Fibroblast of the conjunctiva (primary cell): ENCODE results near the gene NR2C1.

Source experiments
- DNase-seq: peaks from one replicate; pipeline ENCODE4 v3.0.0-alpha.2; 2010; ENCODE audit warnings: low read depth

NR2C1 gene

DNA sequence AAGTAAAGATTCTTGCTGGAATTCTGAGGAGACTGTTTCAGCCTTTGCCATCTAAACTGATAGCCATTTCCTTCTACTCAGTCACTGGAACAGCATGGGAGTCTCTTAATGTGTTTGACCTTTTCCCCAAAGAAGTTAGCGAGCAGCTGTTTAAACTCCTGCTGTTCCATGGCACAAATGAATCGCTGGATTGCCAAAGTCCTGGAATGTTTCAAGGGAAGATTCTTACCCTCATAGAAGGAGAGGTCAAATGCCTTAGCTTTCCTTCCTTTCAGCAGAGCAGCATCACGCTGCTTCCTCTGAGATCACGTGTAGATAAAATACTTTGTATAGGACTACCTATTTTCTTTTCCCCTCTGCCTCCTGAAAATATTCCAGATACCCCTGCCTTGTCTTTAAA is 10.5 kb upstream of the NR2C1 start:
- peak; percentile 31 for DNase-seq

DNA sequence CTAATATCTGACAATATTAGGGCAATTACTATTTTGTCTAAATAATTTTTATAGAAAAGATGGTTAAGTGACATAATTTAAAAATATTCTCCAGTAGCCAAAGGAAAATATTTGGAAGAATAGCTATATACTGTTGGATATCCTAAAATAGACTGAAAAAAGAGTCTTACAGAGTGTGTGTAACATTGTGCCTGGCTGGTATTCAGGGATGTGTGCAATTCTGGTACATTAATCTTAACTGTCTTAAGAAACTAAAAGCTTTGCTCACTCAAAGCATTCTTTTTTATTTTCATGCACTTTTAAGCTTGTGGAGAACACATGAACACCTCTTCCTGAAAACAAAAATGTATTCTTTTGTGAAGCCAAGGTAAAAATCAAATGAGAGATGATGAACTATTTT is 10.1 kb upstream of the NR2C1 start:
- no peak for DNase-seq

DNA sequence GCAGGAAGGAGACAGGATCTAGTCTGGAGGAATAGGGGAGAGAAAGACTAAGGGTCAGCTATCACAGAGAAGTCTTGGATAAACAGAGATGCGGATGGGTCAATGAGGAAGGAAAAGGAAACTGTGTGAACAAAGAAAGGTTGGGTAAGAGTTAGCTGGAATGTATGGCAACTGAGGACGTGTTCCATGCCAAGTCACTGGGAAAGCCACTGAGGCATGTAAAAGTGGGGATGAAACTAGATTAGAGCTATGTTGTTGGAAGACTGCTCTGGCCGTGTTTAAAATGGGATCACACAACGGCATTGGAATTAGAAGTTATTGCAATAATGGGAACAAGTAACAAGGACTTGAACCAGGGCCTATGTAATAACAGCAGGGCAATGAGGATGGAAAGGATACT is 3.9 kb upstream of the NR2C1 start:
- no peak for DNase-seq

DNA sequence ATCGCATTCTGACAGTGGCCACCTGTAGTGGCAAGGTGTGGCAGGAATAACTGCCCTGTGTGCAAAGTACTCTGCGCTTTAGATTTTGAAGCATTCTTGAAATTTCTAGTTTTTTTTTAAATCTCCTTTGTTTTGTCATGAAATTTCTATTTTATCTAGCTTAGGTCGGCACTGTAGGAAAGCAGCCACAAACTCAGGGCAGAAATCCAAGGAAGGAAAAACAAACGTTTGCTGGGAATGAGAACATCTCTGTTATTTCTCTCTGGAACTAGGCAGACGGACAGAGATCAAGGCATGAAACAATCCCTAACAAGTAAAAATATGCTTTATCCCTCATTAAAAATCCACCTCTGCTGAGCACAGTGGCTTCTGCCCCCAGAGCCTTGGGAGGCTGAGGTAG is 1.3 kb upstream of the NR2C1 start:
- DNase-seq, result no peak

DNA sequence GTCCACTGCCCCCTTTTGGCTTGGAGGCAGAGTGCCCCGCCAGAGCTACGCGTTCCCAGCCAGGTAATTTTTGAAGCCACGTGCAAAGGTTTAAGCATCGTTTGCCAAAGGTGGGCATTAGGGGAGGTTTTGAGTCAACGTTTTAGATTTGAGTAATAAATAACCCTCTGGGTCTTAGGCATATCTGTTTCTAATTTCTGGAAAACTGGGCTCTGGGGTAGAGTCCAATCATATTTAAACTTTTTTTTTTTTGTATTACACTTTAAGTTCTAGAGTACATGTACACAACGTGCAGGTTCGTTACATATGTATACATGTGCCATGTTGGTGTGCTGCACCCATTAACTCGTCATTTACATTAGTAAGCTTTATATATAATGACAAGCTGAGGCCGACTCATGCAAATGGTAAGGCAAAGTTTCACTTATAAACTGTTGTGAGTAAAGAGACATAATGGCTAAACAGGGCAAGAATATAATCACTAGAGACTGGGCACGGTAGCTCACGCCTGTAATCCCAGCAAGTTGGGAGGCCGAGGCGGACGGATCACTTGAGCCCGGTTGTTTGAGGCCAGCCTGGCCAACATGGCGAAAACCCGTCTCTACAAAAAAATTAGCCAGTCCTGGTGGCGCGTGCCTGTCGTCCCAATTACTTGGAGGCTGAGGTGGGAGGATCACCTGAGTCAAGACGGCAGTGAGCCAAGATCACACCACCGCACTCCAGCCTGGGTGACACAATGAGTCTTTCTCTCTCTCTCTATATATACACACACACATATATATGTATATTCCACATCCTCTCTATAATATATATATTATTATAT is 491 bp upstream of the NR2C1 start:
- DNase-seq, result no peak

DNA sequence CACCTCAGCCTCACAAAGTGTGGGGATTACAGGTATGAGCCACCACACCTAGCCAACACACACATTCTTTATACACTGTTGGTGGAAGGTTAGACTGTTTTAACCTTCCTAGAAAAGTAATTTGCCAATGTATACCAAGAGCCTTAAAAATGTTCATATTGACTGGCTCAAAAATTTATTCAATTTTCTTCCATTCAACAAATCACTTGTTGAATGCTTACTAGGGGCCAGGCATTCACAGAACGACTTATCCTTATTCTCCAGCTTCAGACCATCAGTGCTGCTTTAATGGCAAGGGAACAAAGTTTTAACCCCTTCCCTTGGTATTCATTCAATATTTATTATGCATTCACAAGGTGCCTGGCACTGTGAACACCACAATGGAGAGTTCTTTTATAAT is 3.0 kb downstream of the NR2C1 start:
- DNase-seq, result no peak

DNA sequence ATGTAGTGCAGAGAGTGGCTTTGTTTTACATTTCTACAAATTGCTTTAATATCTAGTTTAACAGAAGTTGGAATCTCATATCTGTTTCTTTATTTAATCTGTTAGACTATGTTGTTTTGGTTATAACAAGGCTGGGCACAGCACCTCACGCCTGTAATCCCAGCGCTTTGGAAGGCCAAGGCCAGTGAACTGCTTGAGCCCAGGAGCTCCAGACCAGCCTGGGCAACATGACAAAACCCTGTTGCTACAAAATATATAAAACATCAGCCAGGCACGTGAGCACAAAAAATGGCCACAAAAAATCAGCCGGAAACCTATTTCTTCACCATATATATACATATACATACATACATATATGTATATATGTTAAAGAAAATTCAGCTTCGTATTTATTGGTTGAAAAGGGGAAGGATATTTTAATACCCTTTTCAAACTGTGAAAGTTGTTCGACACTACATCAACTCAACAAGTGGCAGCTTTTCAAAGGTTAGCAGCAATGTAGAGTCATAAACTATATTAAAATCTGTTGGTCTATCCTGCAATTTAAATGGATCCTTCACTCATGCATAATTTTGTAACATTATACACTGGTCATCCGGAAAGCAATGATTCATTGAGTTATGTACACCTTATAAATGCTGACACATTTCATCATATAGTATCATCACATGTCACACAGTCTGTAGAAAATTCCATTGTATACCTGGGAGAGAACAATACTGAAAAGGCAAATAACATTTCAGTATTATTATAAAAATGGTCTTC is 7.1 kb downstream of the NR2C1 start:
- DNase-seq, result no peak

DNA sequence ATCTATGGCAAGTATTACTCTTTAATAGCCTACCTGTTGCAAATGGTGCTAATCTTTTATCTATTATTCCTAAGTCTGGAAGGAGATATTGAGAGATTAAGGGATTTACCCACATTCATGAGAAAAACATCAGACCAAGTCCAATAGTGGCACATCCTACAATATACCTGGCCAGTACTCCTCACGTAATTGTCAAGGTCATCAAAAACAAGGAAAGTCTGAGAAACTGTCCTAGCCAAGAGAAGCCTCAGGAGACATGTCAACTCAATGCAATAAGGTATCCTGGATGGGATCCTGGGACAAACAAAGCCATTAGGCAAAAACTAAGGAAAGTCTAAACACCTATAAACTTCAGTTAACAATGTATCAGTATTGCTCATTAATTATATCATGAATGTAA is 12.5 kb downstream of the NR2C1 start:
- no peak for DNase-seq

DNA sequence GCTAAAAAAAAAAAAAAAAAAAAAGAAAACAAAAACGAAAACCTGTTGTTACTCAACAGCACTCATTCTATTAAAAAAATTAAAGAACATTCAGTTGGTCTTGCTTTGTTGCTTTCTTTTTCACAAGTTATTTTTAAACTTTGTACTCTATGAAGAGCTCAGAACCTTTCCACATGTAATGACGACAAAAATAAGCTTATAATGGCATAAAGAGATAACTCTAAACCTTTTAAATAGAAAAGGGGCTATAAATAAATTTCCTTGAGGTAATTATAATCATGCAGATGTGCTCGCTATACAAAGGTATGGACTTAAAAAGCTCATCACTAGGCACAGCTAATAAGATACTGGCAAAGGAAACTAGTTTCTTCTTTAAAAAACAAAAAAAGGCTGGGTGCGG is 13.4 kb downstream of the NR2C1 start:
- DNase-seq, result no peak

DNA sequence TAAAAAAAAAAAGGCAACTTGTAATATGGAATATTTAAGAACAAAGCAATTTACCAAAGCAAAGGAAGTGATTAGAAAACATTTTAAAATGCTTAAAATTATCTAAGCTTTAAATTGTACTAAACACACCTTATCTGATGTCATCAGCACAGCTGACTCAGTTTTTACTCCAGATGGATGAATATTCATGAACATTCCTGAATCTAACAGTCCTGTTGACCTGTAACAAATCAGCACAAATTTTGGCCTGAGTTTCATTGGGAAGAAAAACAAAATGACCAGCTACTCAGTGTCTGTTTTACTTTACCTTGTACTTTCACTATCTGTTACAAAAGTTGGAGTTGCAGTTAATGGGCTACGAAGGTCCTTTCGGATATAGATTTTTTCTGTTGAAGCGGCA is 16.0 kb downstream of the NR2C1 start:
- DNase-seq, result no peak

DNA sequence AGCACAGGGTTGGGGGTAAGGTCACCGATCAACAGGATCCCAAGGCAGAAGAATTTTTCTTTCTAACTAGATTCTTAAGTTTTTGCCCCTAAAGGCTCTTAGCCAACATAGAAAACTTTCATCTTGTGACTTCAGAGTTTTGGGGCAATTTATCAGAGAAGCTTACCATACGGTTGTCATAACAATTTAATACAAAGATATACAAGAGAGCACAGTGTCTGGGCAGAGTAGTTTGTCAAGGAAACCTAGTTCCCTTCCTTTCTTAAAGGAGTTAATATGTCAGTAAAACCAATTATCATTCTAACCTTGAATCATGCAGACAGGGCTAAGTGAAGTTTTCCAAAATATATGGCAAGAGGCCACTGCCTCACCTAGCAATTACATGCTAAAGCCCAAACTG is 18.4 kb downstream of the NR2C1 start:
- no peak for DNase-seq

DNA sequence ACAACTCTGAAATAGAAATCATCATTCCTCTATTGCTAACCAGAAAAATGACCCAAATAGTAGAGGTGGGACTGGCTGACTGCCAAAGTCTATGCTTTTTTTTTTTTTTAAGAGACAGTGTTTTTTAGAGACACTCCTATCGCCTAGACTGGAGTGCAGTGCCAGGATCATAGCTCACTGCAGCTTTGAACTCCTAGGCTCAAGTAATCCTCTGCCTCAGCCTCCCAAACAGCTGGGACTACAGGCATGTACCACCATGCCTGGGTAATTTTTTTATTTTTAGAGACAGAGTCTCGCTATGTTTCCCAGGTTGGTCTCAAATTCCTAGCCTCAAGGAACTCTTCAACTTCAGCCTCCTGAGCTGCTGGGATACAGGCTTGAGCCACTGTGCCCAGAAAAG is 19.2 kb downstream of the NR2C1 start:
- DNase-seq, result no peak

DNA sequence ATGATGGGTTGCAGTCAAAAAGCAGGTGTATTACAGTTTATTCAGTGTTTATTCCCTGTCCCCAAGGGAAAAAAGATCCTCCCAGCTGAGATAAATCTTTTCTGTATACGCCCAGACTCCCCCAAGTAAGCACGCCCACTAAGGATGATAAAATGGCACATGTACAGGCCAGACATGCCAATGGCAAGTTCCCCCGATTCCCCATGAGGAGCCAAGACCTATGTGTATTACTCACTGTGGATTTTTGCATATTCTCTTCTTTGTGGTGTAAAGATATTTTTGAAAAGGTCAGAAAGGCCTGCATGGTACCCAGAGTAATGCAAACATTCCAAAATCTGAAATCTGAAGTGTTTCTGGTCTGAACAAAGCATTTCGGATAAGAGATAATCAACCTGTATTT is 22.2 kb downstream of the NR2C1 start:
- DNase-seq, result no peak

DNA sequence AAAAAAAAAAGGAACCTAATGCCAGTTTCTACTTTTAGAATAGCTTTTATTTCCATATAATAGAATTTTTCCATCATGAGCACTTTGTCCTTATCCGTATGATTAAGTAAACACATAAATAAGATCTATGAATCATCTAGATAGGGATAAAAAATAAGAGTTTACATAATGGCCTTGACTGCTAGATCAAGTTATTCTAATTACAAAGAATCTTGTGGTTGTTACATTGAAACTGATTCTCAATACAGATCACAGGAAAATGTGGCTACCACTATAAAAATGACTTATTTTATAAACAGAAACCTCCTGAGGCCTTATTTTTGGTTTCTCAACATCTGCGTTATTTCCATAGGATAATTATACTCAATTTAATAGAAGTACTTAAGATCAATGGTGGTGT is 35.5 kb downstream of the NR2C1 start:
- no peak for DNase-seq

DNA sequence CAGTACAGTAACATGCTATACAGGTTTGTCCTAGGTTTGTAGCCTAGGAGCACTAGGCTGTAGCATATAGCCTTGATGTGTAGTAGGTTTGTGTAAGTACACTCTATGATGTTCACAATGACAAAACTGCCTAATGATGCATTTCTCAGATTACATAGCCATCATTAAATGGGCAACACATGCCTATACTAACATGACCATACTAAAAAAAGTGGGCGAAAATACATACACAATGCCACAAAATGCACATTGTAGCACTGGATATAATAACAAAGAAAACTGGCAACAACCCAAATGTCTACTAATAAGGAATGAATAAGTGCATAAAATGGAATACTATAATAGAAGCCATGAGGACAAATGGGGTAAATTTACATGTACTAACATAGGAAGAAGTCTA is 38.7 kb downstream of the NR2C1 start:
- no peak for DNase-seq

DNA sequence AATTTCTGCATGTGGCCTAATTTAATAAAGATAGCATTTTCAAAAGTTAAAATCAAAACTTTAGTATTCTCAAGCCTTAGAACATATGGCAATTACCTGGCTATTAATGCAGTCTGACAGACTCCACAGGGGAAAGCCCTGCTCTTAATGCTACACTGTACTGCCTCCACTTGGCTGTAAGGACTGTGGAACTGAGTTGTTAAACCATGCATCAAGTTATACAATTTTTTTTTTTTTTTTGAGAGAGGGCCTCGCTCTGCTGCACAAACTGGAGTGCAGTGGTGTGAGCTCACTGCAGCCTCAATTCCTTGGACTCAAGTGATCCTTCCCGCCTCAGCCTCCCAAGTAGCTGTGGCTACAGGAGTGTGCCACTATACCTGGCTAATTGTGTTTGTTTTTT is 50.9 kb downstream of the NR2C1 start:
- no peak for DNase-seq

DNA sequence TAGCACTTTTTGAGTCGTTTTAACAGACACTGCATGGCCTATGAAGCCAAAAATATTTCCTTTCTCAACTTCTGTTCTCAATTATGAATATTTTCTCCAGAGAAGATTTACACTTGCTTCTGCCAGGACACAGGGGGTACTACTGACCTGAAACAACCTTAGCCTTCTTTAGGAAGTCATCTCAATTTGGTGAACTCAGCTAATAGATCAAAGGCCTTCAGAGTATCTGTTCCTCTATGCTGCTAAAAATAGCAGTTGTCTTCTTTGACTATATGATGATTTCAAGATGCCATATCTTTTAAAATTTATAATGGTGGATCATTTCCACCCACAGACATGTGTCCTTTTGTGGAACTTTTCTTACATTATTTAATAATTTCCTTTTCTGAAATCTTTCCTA is 55.9 kb downstream of the NR2C1 start:
- DNase-seq, result no peak

DNA sequence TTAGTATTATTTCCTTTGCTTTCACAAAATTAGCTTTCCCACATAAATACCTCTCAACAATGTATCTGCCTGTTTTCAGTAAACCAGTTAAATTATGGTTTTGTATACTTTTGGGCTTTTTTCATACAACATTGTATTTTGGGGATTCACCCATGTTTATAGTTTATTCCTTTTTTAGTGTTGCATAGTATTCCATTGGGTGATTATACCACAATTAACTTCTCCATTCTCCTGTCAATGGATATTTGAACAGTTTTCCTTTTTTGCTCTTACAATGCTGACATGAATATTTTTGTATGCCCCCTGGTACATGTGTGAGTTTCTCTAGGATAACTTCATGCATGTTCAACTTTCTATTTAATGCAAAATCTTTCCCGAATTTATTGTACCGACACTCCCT is 57.3 kb downstream of the NR2C1 start:
- no peak for DNase-seq

DNA sequence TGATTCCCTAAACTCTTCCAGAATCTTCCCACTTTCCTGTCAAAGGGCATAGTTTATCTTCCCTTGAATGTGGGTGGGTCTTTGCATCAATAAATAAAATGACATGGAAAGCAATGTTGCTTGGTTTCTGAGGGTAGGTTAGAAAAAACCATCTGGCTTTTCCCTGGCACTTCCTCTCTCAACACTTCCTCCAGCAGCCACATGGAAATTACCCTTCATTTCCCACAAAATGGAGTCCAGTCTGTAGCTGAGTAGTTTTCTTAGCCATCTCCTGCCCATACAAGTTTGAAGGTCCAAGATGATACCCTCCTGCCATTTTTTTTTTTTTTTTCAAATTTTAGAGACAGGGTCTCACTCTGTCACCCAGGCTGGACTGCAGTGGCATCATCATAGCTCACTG is 58.9 kb downstream of the NR2C1 start:
- DNase-seq, result no peak

DNA sequence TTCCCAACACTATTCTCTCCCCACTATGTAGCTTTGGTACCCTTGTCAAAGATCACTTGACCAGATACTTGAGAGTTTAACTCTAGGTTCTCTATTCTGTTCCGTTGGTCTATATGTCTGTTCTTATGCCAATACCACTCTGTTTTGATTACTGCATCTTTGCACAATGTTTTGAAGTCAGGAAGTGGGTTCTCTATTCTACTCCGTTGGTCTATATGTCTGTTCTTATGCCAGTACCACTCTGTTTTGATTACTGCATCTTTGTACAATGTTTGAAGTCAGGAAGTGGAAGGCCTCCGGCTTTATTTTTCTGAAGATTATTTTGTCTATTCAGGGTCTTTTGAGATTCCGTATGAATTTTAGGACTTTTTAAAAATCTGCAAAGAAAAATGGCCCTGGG is 67.2 kb downstream of the NR2C1 start:
- no peak for DNase-seq

DNA sequence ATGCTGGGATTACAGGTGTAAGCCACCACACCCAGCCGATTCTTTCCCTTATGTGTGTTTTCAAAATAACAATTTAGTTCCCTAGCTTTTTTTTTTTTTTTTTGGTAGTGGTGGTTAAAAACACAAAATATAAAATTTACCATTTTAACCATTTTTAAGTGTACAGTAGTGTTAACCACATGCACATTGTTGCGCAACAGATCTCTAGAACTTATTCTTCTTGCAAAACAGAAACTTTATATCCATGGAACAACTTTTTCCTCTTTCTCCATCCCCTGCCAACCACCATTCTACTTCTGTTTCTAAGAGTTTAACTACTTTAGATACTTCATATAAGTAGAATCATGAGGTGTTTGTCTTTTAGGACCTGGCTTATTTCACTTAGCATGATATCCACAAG is 68.8 kb downstream of the NR2C1 start:
- peak; percentile 36 for DNase-seq

DNA sequence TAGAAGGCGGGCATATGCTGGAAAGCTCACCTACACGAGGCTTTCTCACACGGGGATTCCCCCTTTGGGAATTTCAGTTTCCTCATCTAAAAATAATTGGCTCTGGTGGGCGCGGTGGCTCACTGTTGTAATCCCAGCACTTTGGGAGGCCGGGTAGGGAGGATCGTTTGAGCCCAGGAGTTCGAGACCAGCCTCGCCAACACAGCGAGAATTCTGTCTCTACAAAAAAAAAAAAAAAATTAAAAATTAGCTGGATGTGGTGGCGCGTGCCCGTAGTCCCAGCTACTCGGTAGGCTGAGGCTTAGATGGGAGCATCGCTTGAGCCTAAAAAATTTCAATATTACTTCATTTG is 69.5 kb downstream of the NR2C1 start:
- DNase-seq, result no peak

DNA sequence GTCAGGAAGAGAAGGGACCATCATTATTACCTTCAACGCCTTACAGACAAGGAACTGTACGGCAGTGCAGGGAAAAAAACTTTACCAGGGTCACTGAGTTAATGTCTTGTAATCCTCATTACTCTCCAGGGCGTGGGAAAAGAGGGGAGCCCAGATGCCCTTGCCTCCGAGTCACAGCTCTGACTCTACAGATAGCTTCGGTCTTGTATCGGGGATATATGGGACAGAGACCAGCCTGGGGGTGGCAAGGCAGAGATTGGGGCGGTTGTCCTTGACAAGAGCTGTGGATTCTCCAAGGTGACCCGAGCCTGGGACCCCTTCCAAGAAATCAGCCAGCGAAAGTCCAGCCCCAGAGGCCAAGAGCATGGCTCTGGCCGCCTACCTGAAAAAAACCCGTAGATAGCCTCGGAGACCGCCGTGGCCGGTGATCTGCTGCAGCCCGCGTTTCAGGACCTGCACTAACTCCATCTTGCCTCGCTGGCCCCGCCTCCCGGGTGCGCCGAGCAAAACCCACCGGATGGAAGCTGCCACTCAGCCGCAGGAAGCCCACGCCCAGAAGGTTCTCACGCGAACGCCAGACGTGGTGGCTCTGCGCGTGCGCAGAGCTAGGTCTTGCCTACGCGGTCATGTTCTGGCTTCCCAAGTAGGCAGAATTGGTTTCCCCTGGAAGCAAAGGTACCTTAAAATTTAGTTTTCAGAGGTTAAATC is 70.1 kb downstream of the NR2C1 start, which contains the start of gene NDUFA12:
Gene NDUFA12, minus strand, starts transcription at position 485 of the 708 bp plus-strand sequence. Its CDS starts 17 bp downstream, at position 468.
- peak; percentile 93 for DNase-seq
